PC-3 (cell line): ENCODE results near the gene FURIN. TPM values are rescaled to one million over a fixed set of nuclear protein-coding genes. Genes with fewer than 3 reads are reported as not detected.

Experiments used
- ATAC-seq: fragments of 200-7000 bp; cut with Tn5 transposase; 2 replicates; pipeline ENCODE4 v1.9.1; 2020; ENCODE audit warnings: mild to moderate bottlenecking, moderate library complexity
- BruUV-seq: library from RNA; stranded (reverse); fragments of 400-500 nt; replicated peaks from 2 replicates; lab custom pipeline; 2021; lab: Mats Ljungman, UMichigan
- CTCF ChIA-PET: fragments of 300-600 bp; sonication (Branson Sonifier 250); formaldehyde crosslinking; loops from one replicate; lab custom pipeline; 2022; ENCODE audit warnings: antibody characterized with exemption; lab: Charles Lee
- POLR2A ChIA-PET: fragments of 300-600 bp; sonication (Branson Sonifier 250); formaldehyde crosslinking; loops from one replicate; lab custom pipeline; 2022; ENCODE audit warnings: antibody characterized with exemption; ENCODE audit not compliant: unreplicated experiment; lab: Charles Lee
- DNase-seq: peaks from one replicate; pipeline ENCODE4 v3.0.0-alpha.2; 2015
- H2AFZ ChIP-seq: fragments of 300-600 bp; sonication (generic); 2 replicates; pipeline ENCODE4 v1.6.0; 2016; ENCODE audit warnings: antibody characterized with exemption, low read length
- H3F3A ChIP-seq: fragments of 300-600 bp; sonication (generic); one replicate; pipeline ENCODE4 v1.6.0; 2017; ENCODE audit warnings: antibody characterized with exemption, low read length, control low read depth, mild to moderate bottlenecking; ENCODE audit not compliant: unreplicated experiment
- H3K27ac ChIP-seq: fragments of 300-600 bp; sonication (generic); 2 replicates; pipeline ENCODE4 v1.5.1; 2016; ENCODE audit warnings: mild to moderate bottlenecking, low read length
- H3K27me3 ChIP-seq: fragments of 300-600 bp; sonication (generic); 2 replicates; pipeline ENCODE4 v1.6.1; 2016; ENCODE audit warnings: low read length, mixed read lengths
- H3K36me3 ChIP-seq: fragments of 300-600 bp; sonication (generic); 2 replicates; pipeline ENCODE4 v1.6.1; 2016; ENCODE audit warnings: low read depth, mixed run types, low read length, mixed read lengths
- H3K4me1 ChIP-seq: fragments of 300-600 bp; sonication (generic); 2 replicates; pipeline ENCODE4 v1.5.1; 2016; ENCODE audit warnings: low read length; ENCODE audit not compliant: insufficient read depth
- H3K4me2 ChIP-seq: fragments of 300-600 bp; sonication (generic); 2 replicates; pipeline ENCODE4 v1.6.0; 2016; ENCODE audit warnings: low read length
- H3K4me3 ChIP-seq: fragments of 300-600 bp; sonication (generic); 2 replicates; pipeline ENCODE4 v1.5.1; 2016; ENCODE audit warnings: mild to moderate bottlenecking, low read length, mixed read lengths
- H3K79me2 ChIP-seq: fragments of 300-600 bp; sonication (generic); 2 replicates; pipeline ENCODE4 v1.6.1; 2017; ENCODE audit warnings: low read length, mixed read lengths
- H3K9ac ChIP-seq: fragments of 300-600 bp; sonication (generic); 2 replicates; pipeline ENCODE4 v1.6.0; 2016; ENCODE audit warnings: mild to moderate bottlenecking, low read length
- H3K9me2 ChIP-seq: fragments of 300-600 bp; sonication (generic); replicated peaks from 2 replicates; pipeline ENCODE4 v1.6.1; 2016; ENCODE audit warnings: mixed run types, low read length, mixed read lengths
- H3K9me3 ChIP-seq: fragments of 300-600 bp; sonication (generic); 2 replicates; pipeline ENCODE4 v1.6.1; 2016; ENCODE audit warnings: low read length, mixed read lengths
- H4K20me1 ChIP-seq: fragments of 300-600 bp; sonication (generic); 2 replicates; pipeline ENCODE4 v1.6.1; 2016; ENCODE audit warnings: low read length, mixed read lengths
- EZH2 ChIP-seq: fragments of 300-600 bp; sonication (generic); IDR thresholded peaks from one replicate; pipeline ENCODE4 v1.6.1; 2017; ENCODE audit warnings: antibody characterized with exemption, mild to moderate bottlenecking, low read length; ENCODE audit not compliant: unreplicated experiment
- EZH2phosphoT487 ChIP-seq: fragments of 300-600 bp; sonication (generic); IDR thresholded peaks from 2 replicates; pipeline ENCODE4 v1.6.1; 2018; ENCODE audit warnings: mild to moderate bottlenecking, antibody characterized with exemption, low read length, borderline replicate concordance
- intact Hi-C: fragments of 100-400 bp; cut with micrococcal nuclease; formaldehyde crosslinking; loops from 2 replicates; pipeline ENCODE4 v1.9.0; 2023
- total RNA-seq: library from RNA; depleted of rRNA; stranded (reverse); fragments of >200 nt; gene quantifications from 2 replicates; pipeline ENCODE4 v1.2.3, GENCODE V29; 2014
- TF ChIP-seq, protein P1 (sequence below): fragments of 300-600 bp; sonication (generic); conservative IDR thresholded peaks from 2 replicates; pipeline ENCODE4 v1.5.1; 2017; ENCODE audit warnings: antibody characterized with exemption, low read depth, mild to moderate bottlenecking, low read length

FURIN gene
- total RNA-seq, 1 experiment from 2014 or later: 39.1 TPM

GRCh38 chr15:90882781-90883525 lies 14.6 kb downstream of the FURIN start:
- no peaks in the 10 kb centered on the region for H3F3A ChIP-seq
- POLR2A ChIA-PET: no interaction called here
- H3K4me2 ChIP-seq: no peak overlapping the region
- TF ChIP-seq, protein P1, sequence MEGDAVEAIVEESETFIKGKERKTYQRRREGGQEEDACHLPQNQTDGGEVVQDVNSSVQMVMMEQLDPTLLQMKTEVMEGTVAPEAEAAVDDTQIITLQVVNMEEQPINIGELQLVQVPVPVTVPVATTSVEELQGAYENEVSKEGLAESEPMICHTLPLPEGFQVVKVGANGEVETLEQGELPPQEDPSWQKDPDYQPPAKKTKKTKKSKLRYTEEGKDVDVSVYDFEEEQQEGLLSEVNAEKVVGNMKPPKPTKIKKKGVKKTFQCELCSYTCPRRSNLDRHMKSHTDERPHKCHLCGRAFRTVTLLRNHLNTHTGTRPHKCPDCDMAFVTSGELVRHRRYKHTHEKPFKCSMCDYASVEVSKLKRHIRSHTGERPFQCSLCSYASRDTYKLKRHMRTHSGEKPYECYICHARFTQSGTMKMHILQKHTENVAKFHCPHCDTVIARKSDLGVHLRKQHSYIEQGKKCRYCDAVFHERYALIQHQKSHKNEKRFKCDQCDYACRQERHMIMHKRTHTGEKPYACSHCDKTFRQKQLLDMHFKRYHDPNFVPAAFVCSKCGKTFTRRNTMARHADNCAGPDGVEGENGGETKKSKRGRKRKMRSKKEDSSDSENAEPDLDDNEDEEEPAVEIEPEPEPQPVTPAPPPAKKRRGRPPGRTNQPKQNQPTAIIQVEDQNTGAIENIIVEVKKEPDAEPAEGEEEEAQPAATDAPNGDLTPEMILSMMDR: no peak
- TF ChIP-seq EZH2phosphoT487: no peak
- no peak for TF ChIP-seq EZH2
- no peaks in the 10 kb centered on the region for H3K9me3 ChIP-seq
- H2AFZ ChIP-seq: no peak overlapping the region
- no peaks in the 10 kb centered on the region for H4K20me1 ChIP-seq
- H3K4me3 ChIP-seq: no peak overlapping the region
- CTCF ChIA-PET: no interaction called here
- BruUV-seq: no TSS peak
- no peak overlapping the region for H3K27ac ChIP-seq
- no peak for ATAC-seq
- no peaks in the 10 kb centered on the region for H3K27me3 ChIP-seq
- no peaks in the 10 kb centered on the region for H3K4me1 ChIP-seq
- H3K9me2 ChIP-seq: no peaks in the 10 kb centered on the region
- H3K36me3 ChIP-seq: peaks cover 2% of the 10 kb centered on the region
- no peak overlapping the region for H3K9ac ChIP-seq
- intact Hi-C loops: no loop called here
- H3K79me2 ChIP-seq: no peaks in the 10 kb centered on the region
- DNase-seq: no peak

DNA sequence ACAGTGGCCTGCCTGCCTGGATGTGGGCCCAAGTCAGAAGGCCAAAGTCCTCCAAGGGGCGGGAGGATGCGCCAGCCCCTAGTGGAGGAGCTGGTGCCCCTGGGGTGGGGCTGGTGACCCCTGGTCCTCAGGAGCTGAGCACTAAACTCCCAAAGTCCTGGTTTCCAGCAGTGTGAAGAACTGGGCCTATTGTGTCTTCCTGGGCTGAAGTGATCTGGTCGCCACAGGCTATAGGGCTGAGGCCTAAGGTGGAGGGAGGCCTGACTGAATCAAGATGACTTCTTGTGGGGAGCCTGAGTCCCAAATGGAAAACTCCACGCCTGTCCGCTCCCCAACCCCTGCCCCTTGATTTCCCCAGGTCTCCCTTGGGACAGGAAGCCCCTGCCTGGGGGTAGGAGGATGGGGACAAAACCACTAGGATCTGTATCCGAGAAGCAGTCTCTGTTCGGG lies 15.2 kb downstream of the FURIN start:
- Histone ChIP-seq H3K27ac (no peak overlapping the region), H3K9me2 (no peaks in the 10 kb centered on the region), H3K4me3 (no peak overlapping the region), H3K4me2 (no peak overlapping the region), H4K20me1 (no peaks in the 10 kb centered on the region), H3K9ac (no peak overlapping the region), H3F3A (no peaks in the 10 kb centered on the region), H3K27me3 (no peaks in the 10 kb centered on the region), H3K4me1 (no peaks in the 10 kb centered on the region), H3K79me2 (no peaks in the 10 kb centered on the region), H2AFZ (no peak overlapping the region), H3K36me3 (no peaks in the 10 kb centered on the region; the same call in none of the 2 replicates), H3K9me3 (no peaks in the 10 kb centered on the region)
- CTCF ChIA-PET: no interaction called here
- POLR2A ChIA-PET: no interaction called here
- intact Hi-C loops: no loop called here
- ATAC-seq (no peak), DNase-seq (no peak)
- BruUV-seq: no TSS peak
- TF ChIP-seq, protein P1: no peak
- TF ChIP-seq EZH2phosphoT487: no peak
- TF ChIP-seq EZH2: no peak
